Hematopoietic multipotent progenitor cell treated with erythropoietin and hydrocortisone succinate and interleukin-3 and kit ligand, for 17 days (in vitro differentiated cells): ENCODE results near the gene ZDHHC19.
"Not testable (repeated sequence)": the region's sequence is repeated elsewhere in the genome, so short reads cannot be mapped to it uniquely, and the experiment has no call there.

ENCODE experiments used
- DNase-seq: peaks from one replicate; pipeline ENCODE4 v3.0.0-alpha.2; 2015; ENCODE audit warnings: low spot score

ZDHHC19 gene

GRCh38 chr3:196203846-196204245 lies 7.4 kb downstream of the ZDHHC19 start:
- DNase-seq, result no peak

- no peak for DNase-seq
Observed at GRCh38 chr3:196202516-196202970, 8.7 kb downstream of the ZDHHC19 start.

GRCh38 chr3:196198771-196199753 lies 12.1 kb downstream of the ZDHHC19 start:
- DNase-seq, result peak; percentile 33

- no peak for DNase-seq
Observed at GRCh38 chr3:196198081-196198675, 13.0 kb downstream of the ZDHHC19 start.

- DNase-seq, result no peak
Observed at GRCh38 chr3:196197524-196197923, 13.7 kb downstream of the ZDHHC19 start.

- DNase-seq, result peak; percentile 45
Observed at GRCh38 chr3:196195664-196196265, 15.4 kb downstream of the ZDHHC19 start.

GRCh38 chr3:196194542-196194915 lies 16.7 kb downstream of the ZDHHC19 start:
- DNase-seq, result peak; percentile 79

GRCh38 chr3:196193736-196194541 lies 17.3 kb downstream of the ZDHHC19 start:
- peak; percentile 92 for DNase-seq

GRCh38 chr3:196193133-196193735 lies 18.0 kb downstream of the ZDHHC19 start:
- peak; percentile 65 for DNase-seq

GRCh38 chr3:196192524-196193051 lies 18.6 kb downstream of the ZDHHC19 start:
- DNase-seq, result peak; percentile 66

GRCh38 chr3:196192036-196192523 lies 19.1 kb downstream of the ZDHHC19 start:
- DNase-seq, result no peak

GRCh38 chr3:196189566-196190347 lies 21.4 kb downstream of the ZDHHC19 start:
- no peak for DNase-seq

- peak; percentile 29 for DNase-seq
Observed at GRCh38 chr3:196186651-196187573, 24.3 kb downstream of the ZDHHC19 start.

- no peak for DNase-seq
Observed at GRCh38 chr3:196184881-196185280, 26.3 kb downstream of the ZDHHC19 start.

- not testable (repeated sequence) for DNase-seq
Observed at GRCh38 chr3:196184169-196184432, 27.1 kb downstream of the ZDHHC19 start.

- DNase-seq, result no peak
Observed at GRCh38 chr3:196181127-196181546, 30.1 kb downstream of the ZDHHC19 start.

GRCh38 chr3:196180346-196180745 lies 30.9 kb downstream of the ZDHHC19 start:
- DNase-seq, result peak; percentile 20

GRCh38 chr3:196179380-196180308 lies 31.6 kb downstream of the ZDHHC19 start:
- peak; percentile 66 for DNase-seq
